Esophagus (tissue), 2 donors: ENCODE measurements around the gene MPDU1. TPM values are rescaled to one million over a fixed set of nuclear protein-coding genes. Genes with fewer than 3 reads are reported as not detected.
"Not testable (repeated sequence)": the region's sequence is repeated elsewhere in the genome, so short reads cannot be mapped to it uniquely, and the experiment has no call there.

Source experiments
- H3K27ac ChIP-seq, 2 donors: one replicate each; pipeline ENCODE4 v1.5.1; 2013; ENCODE audit warnings: low read depth in 2 of 2, mild to moderate bottlenecking in 2 of 2, inconsistent platforms in 1 of 2, low read length in 1 of 2, moderate library complexity in 1 of 2
- H3K27me3 ChIP-seq, 2 donors: one replicate each; pipeline ENCODE4 v1.6.1; 2013; ENCODE audit warnings: low read length in 2 of 2, control low read depth in 1 of 2, mild to moderate bottlenecking in 1 of 2; ENCODE audit not compliant: insufficient read depth in 2 of 2, control insufficient read depth in 1 of 2
- H3K36me3 ChIP-seq, 2 donors: one replicate each; pipeline ENCODE4 v1.6.1; 2013; ENCODE audit warnings: low read length in 1 of 2; ENCODE audit not compliant: control insufficient read depth in 2 of 2, insufficient read depth in 2 of 2
- H3K4me1 ChIP-seq, 2 donors: one replicate each; pipeline ENCODE4 v1.6.1; 2013; ENCODE audit warnings: low read length in 1 of 2; ENCODE audit not compliant: control insufficient read depth in 2 of 2, insufficient read depth in 2 of 2
- H3K4me3 ChIP-seq, 2 donors: one replicate each; pipeline ENCODE4 v1.5.1; 2013; ENCODE audit warnings: low read length in 2 of 2, mild to moderate bottlenecking in 2 of 2, low read depth in 1 of 2, moderate library complexity in 1 of 2
- H3K9me3 ChIP-seq, 2 donors: one replicate each; pipeline ENCODE4 v1.6.1; 2013; ENCODE audit warnings: mild to moderate bottlenecking in 2 of 2, low read depth in 1 of 2, low read length in 1 of 2, moderate library complexity in 1 of 2; ENCODE audit not compliant: control insufficient read depth in 2 of 2, insufficient read depth in 1 of 2
- WGBS, 2 donors: extraction: QIAGEN DNeasy Blood & Tissue Kit; methylation state at CpG; one replicate each; pipeline ENCODE4 v1.1.7; 2013; 5-methylcytosine and 5-hydroxymethylcytosine counted together
- polyA plus RNA-seq, 2 donors: library from polyadenylated mRNA; stranded (reverse); fragments of 200-250 nt; gene quantifications; one replicate each; pipeline ENCODE4 v1.2.3, GENCODE V29; 2013
- donor health status: healthy with polysubstance abuse.
- donor health status: Bipolar disorder and iron deficiency.

MPDU1 gene
- polyA plus RNA-seq, 2 donors, result 56.9 to 60.0 TPM

DNA sequence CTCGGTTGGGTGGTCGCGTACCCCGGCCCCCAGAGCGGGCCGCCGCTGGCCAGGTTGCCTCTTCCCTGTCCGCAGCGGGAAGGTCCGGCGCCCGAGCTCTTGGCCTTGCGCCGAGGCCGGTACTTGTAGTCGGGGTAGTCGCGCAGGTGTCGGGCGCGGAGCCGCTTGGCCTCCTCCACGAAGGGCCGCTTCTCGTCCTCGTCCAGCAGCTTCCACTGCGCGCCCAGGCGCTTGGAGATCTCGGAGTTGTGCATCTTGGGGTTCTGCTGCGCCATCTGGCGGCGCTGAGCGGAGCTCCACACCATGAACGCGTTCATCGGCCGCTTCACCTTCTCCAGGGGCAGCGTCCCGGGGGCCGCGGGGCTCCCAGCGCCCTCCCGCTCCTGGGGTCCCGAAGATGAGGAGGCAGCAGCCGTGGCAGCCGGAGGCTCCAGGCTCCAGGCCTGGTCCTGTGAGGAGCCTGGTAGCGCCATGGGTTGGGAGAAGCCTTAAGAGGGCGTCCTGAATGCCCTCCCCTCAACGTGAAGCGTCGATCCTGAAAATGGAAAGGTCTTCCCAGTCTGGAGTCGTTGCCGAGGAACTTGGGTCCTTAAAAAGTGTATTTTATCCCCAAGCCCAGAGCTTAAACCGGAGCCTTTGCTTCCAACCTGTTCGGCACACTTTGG, 5.7 kb downstream of the MPDU1 start:
- Histone ChIP-seq H3K9me3 (no peaks in the 10 kb centered on the region), H3K27ac (peak overlapping the region; percentile 85 to 97), H3K4me1 (peaks cover 2 to 5% of the 10 kb centered on the region in 2 donors), H3K4me3 (peak overlapping the region; percentile 61 to 72), H3K27me3 (no peaks in the 10 kb centered on the region), H3K36me3 (peaks cover 12 to 26% of the 10 kb centered on the region in 2 donors)
- whole genome bisulfite sequencing, 2 donors, result 16% methylated on average over 56 of the region's 56 CpGs

- Histone ChIP-seq H3K4me1 (peaks cover 2% of the 10 kb centered on the region in 2 donors), H3K4me3 (peak within 1 kb of the TSS; percentile 61 to 72), H3K27ac (peak within 1 kb of the TSS; percentile 85 to 97), H3K36me3 (peaks cover 12 to 30% of the 10 kb centered on the region in 2 donors), H3K27me3 (no peaks in the 10 kb centered on the region), H3K9me3 (no peaks in the 10 kb centered on the region)
- 39 to 53% methylated on average over 24 of the region's 24 CpGs for WGBS, 2 donors
Observed at GRCh38 chr17:7589891-7590691, 6.4 kb downstream of the MPDU1 start, which contains the start of gene SOX15. SOX15 (minus strand) TSS chr17:7590094; CDS start chr17:7589676, 418 bp downstream.

- H3K27me3 ChIP-seq, result no peaks in the 10 kb centered on the region
- H3K4me1 ChIP-seq, result peaks cover 2% of the 10 kb centered on the region in 2 donors
- H3K36me3 ChIP-seq, result peaks cover 12 to 34% of the 10 kb centered on the region in 2 donors
- no peaks in the 10 kb centered on the region for H3K9me3 ChIP-seq
- 46 to 57% methylated on average over 4 of the region's 4 CpGs for WGBS, 2 donors
- no peak overlapping the region for H3K4me3 ChIP-seq
- peak overlapping the region; percentile 85 to 93 for H3K27ac ChIP-seq
Observed at GRCh38 chr17:7590743-7591142, 7.1 kb downstream of the MPDU1 start.

- 88 to 92% methylated on average over 5 of the region's 5 CpGs for WGBS, 2 donors
- Histone ChIP-seq H3K27ac (peak overlapping the region; percentile 85 to 93), H3K4me1 (peaks cover 0 to 2% of the 10 kb centered on the region in 2 donors), H3K9me3 (no peaks in the 10 kb centered on the region), H3K36me3 (peaks cover 12 to 33% of the 10 kb centered on the region in 2 donors), H3K27me3 (no peaks in the 10 kb centered on the region), H3K4me3 (no peak overlapping the region)
Observed at GRCh38 chr17:7591596-7591995, 7.9 kb downstream of the MPDU1 start.

DNA sequence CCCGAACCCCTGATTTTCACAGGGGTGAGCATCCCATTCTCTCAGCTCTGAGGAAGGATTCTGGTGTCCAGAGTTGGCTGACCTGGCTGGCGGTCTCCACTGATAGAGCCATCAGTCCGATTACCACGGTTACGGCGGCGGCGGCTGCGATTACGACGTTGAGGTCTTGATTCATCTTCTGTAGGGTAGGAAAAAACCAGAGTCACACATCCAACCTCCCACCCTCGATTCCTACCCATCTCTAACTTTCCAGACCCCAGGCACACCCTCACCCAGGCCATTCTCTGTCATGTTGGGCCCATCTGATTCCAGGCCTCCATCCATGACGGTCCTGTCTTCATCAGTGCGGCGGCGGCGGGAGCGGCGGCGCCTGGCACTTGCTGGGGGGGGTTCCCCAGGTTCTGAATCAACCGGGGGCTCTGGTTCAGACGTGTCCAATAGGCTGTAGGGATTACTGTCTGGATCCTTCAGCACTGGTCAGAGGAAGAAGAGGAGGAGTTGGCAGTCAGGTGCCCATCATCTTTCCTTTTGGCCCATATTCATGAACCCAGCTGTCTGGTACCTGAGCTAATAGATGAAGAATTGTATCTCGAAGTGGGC, 8.9 kb downstream of the MPDU1 start:
- H3K36me3 ChIP-seq, result peaks cover 12 to 33% of the 10 kb centered on the region in 2 donors
- no peak overlapping the region for H3K27ac ChIP-seq
- no peaks in the 10 kb centered on the region for H3K27me3 ChIP-seq
- H3K4me1 ChIP-seq, result no peaks in the 10 kb centered on the region
- WGBS, 2 donors, result 90 to 91% methylated on average over 23 of the region's 23 CpGs
- no peak overlapping the region for H3K4me3 ChIP-seq
- no peaks in the 10 kb centered on the region for H3K9me3 ChIP-seq

DNA sequence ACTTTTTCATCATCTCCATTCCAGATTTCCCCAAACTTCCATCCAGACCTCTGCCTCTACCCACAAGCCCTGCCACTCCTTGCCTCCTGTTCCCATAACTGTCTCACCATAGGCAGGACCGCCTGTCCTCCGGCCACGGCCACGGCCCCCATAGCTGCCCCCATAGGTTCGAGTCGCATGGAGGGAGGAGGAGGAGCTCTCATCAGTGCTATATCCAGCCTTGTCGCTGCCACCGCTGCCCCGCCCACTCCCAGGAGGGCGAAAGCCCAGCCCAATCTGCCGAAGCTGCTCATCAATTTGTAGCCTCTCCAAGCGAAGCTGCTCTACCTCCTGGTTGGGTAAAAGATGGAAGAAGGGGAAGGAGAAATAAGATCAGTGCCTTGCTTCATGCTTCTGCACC, 9.6 kb downstream of the MPDU1 start:
- no peak overlapping the region for H3K4me3 ChIP-seq
- H3K27ac ChIP-seq, result no peak overlapping the region
- H3K27me3 ChIP-seq, result no peaks in the 10 kb centered on the region
- H3K4me1 ChIP-seq, result no peaks in the 10 kb centered on the region
- peaks cover 12 to 33% of the 10 kb centered on the region in 2 donors for H3K36me3 ChIP-seq
- no peaks in the 10 kb centered on the region for H3K9me3 ChIP-seq
- 83 to 91% methylated on average over 12 of the region's 12 CpGs for WGBS, 2 donors

DNA sequence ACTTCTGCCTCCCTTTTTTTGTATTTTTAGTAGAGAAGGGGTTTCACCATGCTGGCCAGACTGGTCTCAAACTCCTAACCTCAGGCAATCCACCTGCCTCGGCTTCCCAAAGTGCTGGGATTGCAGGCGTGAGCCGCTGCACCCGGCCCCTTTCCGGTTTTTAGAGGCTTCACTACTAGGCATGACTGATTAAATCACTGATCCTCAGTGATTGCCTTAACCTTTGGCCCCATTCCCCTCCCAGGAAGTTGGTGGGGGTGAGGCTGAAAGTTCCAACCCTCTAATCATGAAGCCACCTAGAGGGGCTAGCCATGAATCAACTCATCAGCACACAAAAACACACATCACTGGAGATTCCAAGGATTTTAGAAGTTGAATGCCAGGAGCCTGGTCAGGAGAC, 13.9 kb downstream of the MPDU1 start:
- H3K27ac ChIP-seq, H3K9me3 ChIP-seq, H3K27me3 ChIP-seq, H3K4me1 ChIP-seq, H3K4me3 ChIP-seq: not testable (repeated sequence)
- peaks cover 5 to 43% of the 10 kb centered on the region in 2 donors for H3K36me3 ChIP-seq
- 84 to 86% methylated on average over 5 of the region's 5 CpGs for WGBS, 2 donors

GRCh38 chr17:7606280-7606679, 22.6 kb downstream of the MPDU1 start:
- 94 to 97% methylated on average over 4 of the region's 4 CpGs for WGBS, 2 donors
- no peaks in the 10 kb centered on the region for H3K27me3 ChIP-seq
- peaks cover 8 to 19% of the 10 kb centered on the region in 2 donors for H3K36me3 ChIP-seq
- H3K27ac ChIP-seq, result no peak overlapping the region
- no peak overlapping the region for H3K4me3 ChIP-seq
- no peaks in the 10 kb centered on the region for H3K4me1 ChIP-seq
- no peaks in the 10 kb centered on the region for H3K9me3 ChIP-seq

GRCh38 chr17:7610641-7611040, 27.0 kb downstream of the MPDU1 start:
- 97 to 100% methylated on average over 2 of the region's 2 CpGs for WGBS, 2 donors
- Histone ChIP-seq H3K27ac (no peak overlapping the region), H3K4me3 (no peak overlapping the region), H3K36me3 (peaks cover 2 to 3% of the 10 kb centered on the region in 2 donors), H3K27me3 (no peaks in the 10 kb centered on the region), H3K9me3 (no peaks in the 10 kb centered on the region), H3K4me1 (no peaks in the 10 kb centered on the region)
